ENCODE measurements around the gene KDM3A. TPM values are rescaled to one million over a fixed set of nuclear protein-coding genes. Genes with fewer than 3 reads are reported as not detected.
A peak's percentile ranks its signal among the peaks of the same experiment; 100 is the strongest.

KDM3A gene
- total RNA-seq, 1 donor from 2014 or later: 68.1 TPM

- TF ChIP-seq CTCF (conservative IDR thresholded peaks at IDR 0.05): peak; percentile 37
- Mint-ChIP-seq H3K27me3 (peaks cover 9% of the 10 kb centered on the region), H3K36me3 (peaks cover 41% of the 10 kb centered on the region), H3K9me3 (peaks cover 9% of the 10 kb centered on the region), H3K4me1 (ENCODE audit: unreplicated experiment) (peaks cover 37% of the 10 kb centered on the region), H3K27ac (peak overlapping the region; percentile 96), H3K4me3 (peak overlapping the region; percentile 96)
- DNase-seq (ENCODE audit: extremely low spot score, unreplicated experiment): no peak
Observed at GRCh38 chr2:86442642-86443005, 1.5 kb downstream of the KDM3A start.

DNA sequence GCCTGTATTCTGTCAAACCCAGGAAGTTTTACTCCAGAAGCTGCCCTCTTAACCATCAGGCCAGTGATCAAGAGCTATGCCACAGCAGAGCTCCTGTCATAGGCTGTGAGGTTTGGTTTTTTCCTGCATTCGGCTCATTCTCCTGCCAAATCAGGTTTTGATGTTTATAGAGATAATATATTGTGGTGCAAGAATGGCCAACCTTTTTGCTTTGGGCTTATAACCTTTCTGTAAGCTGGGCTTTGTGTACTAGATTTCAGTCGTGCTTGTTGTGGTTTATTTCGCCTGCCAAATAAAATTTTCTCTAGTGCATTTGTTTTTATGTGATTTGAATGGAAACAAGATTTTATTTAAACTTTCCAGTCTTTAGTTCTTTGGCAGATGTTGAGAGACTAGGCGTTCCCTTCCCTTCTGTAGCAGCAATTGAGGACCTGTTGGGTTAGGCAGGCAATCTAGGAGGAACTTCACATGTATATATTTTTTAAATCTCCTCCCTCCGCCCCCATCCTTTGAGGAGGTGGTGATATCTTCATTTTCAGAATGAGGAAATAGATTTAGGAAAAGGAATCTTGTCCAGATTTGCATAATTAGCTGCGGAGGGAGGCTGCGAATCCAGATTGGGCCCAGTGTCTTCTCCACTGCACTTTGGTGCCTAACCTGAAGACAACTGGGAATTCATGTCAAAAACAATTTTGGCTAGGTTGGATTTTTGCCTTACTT lies 2.6 kb downstream of the KDM3A start:
- peak overlapping the region; percentile 96 for H3K4me3 Mint-ChIP-seq

DNA sequence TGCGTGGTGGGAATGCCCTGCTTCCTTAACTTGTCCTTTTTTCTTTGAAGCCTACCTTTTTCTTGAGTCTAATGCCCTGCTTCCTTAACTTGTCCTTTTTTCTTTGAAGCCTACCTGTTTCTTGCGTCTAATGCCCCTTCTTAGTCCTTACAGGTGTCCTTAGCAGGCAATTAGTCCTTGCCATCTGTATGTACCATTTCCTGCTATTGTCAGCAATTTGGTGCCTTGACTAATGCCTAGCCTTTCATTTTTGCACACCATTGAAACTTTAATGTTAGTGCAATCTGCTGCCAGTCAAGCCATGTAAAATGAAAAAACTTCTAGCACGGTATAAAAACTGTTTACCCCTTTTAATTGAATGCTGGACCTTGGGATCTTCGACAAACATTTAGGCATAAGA lies 4.3 kb downstream of the KDM3A start:
- Mint-ChIP-seq H3K9me3 (peaks cover 3% of the 10 kb centered on the region), H3K27ac (no peak overlapping the region), H3K4me3 (no peak overlapping the region), H3K27me3 (peaks cover 8% of the 10 kb centered on the region), H3K36me3 (peaks cover 61% of the 10 kb centered on the region), H3K4me1 (ENCODE audit: unreplicated experiment) (peaks cover 46% of the 10 kb centered on the region)
- TF ChIP-seq CTCF (conservative IDR thresholded peaks at IDR 0.05): no peak
- DNase-seq (ENCODE audit: extremely low spot score, unreplicated experiment): no peak

More for the DNA sequence above, 2.6 kb downstream of the KDM3A start:
- Mint-ChIP-seq H3K36me3 (peaks cover 53% of the 10 kb centered on the region), H3K27ac (no peak overlapping the region), H3K9me3 (peaks cover 9% of the 10 kb centered on the region), H3K27me3 (peaks cover 9% of the 10 kb centered on the region), H3K4me1 (ENCODE audit: unreplicated experiment) (peaks cover 48% of the 10 kb centered on the region)
- no peak for DNase-seq (ENCODE audit: extremely low spot score, unreplicated experiment)
- no peak for TF ChIP-seq CTCF (conservative IDR thresholded peaks at IDR 0.05)

GRCh38 chr2:86446060-86446459 lies 4.9 kb downstream of the KDM3A start:
- DNase-seq (ENCODE audit: extremely low spot score, unreplicated experiment): no peak
- H3K4me1 Mint-ChIP-seq (ENCODE audit: unreplicated experiment): peaks cover 43% of the 10 kb centered on the region
- no peak overlapping the region for H3K27ac Mint-ChIP-seq
- TF ChIP-seq CTCF (conservative IDR thresholded peaks at IDR 0.05): no peak
- H3K27me3 Mint-ChIP-seq: peaks cover 2% of the 10 kb centered on the region
- peaks cover 59% of the 10 kb centered on the region for H3K36me3 Mint-ChIP-seq
- H3K9me3 Mint-ChIP-seq: no peaks in the 10 kb centered on the region
- H3K4me3 Mint-ChIP-seq: no peak overlapping the region

DNA sequence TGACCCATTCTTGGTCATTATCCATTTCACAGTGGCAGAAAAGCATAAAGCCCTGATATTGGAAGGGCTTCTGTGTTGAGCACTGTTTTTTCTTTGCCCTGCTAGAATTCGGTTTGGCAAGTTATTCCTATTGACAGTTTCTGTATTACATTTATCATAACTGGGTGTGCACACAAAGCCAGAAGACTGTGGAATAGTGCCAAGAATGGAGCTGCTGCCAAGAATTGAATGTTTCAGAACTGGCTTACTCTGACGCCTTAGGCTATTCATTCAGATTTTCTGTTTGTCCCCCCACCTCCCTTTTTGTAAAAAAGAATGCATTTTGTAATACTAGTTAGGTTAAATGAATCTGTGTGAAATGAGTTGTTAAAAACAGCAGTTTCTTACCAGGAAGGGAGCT lies 12.7 kb downstream of the KDM3A start:
- Mint-ChIP-seq H3K36me3 (peaks cover 47% of the 10 kb centered on the region), H3K27me3 (no peaks in the 10 kb centered on the region), H3K4me3 (no peak overlapping the region), H3K27ac (no peak overlapping the region), H3K9me3 (no peaks in the 10 kb centered on the region), H3K4me1 (ENCODE audit: unreplicated experiment) (peaks cover 4% of the 10 kb centered on the region)
- no peak for DNase-seq (ENCODE audit: extremely low spot score, unreplicated experiment)
- TF ChIP-seq CTCF (conservative IDR thresholded peaks at IDR 0.05): no peak

Measured in type B pancreatic cell (in vitro differentiated cells).